ENCODE data around the gene MANSC1. TPM values are rescaled to one million over a fixed set of nuclear protein-coding genes. Genes with fewer than 3 reads are reported as not detected.

MANSC1 gene
- polyA plus RNA-seq, 1 donor from 2014 or later: 1.3 TPM

DNA sequence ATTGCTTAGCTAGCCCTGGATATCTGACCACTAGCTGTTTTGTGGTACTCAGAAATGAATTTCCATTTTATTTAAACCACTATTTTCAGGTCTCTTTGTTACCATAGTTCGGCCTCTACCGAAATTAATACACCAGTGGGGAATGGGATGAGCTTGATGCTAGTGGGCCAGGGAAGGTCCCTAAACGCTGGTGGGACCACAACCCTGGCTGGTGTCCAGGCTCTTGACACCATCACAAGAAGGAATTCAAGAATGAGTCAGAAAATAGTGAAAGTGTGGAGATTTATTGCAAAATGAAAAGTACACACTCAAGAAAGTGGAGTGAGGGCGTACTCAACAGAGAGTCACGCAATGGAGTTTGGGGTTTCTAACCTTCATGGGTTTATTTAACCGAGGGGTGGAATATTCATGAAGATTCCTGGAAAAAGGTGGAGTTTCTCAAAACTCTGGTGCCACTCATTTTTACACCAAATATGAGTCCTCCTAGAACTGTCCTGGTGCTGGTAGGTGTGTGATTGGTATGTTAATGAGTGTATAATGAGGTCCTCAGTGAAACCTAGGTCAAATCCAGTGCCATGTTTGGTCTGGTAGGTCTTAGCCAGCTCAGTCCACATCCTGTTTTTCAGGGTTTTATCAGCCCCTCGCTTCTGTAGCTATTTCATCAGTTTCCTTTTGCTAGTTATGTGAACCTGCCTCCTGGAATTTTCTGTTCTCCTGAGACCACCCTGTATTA, 44.3 kb downstream of the MANSC1 start:
- Histone ChIP-seq H3K27me3 (ENCODE audit: insufficient read depth, low read depth, low read length) (no peaks in the 10 kb centered on the region), H3K36me3 (ENCODE audit: insufficient read depth, low read length) (no peaks in the 10 kb centered on the region), H3K9me2 (ENCODE audit: insufficient read depth, low read length) (no peaks in the 10 kb centered on the region), H3K79me2 (replicated peaks; ENCODE audit: insufficient read depth, low read length) (no peaks in the 10 kb centered on the region), H2AFZ (ENCODE audit: low read depth, low read length) (no peak overlapping the region), H3K27ac (ENCODE audit: low read length) (no peak overlapping the region), H3K9me3 (ENCODE audit: low read length) (no peaks in the 10 kb centered on the region), H4K20me1 (ENCODE audit: insufficient read depth) (no peaks in the 10 kb centered on the region), H3K4me3 (ENCODE audit: low read length) (no peak overlapping the region), H3K4me2 (ENCODE audit: low read length) (no peak overlapping the region), H3F3A (ENCODE audit: insufficient read depth, low read length, poor library complexity, severe bottlenecking) (no peaks in the 10 kb centered on the region), H3K9ac (ENCODE audit: low read length) (no peak overlapping the region)
- TF ChIP-seq RAD21 (conservative IDR thresholded peaks at IDR 0.05) (no peak), TAF1 (IDR thresholded peaks at IDR 0.05; ENCODE audit: low read depth) (no peak), EP300 (conservative IDR thresholded peaks at IDR 0.05; ENCODE audit: poor library complexity, severe bottlenecking) (no peak), EZH2 (IDR thresholded peaks at IDR 0.05; ENCODE audit: borderline replicate concordance, insufficient read depth, low read length, poor library complexity, severe bottlenecking) (no peak), MXI1 (conservative IDR thresholded peaks at IDR 0.05; ENCODE audit: poor library complexity, severe bottlenecking) (no peak), REST (IDR thresholded peaks at IDR 0.05; ENCODE audit: borderline replicate concordance) (no peak), SMC3 (conservative IDR thresholded peaks at IDR 0.05; ENCODE audit: poor library complexity) (no peak), POLR2AphosphoS5 (IDR thresholded peaks at IDR 0.05) (no peak)
- TF ChIP-seq, protein P1, sequence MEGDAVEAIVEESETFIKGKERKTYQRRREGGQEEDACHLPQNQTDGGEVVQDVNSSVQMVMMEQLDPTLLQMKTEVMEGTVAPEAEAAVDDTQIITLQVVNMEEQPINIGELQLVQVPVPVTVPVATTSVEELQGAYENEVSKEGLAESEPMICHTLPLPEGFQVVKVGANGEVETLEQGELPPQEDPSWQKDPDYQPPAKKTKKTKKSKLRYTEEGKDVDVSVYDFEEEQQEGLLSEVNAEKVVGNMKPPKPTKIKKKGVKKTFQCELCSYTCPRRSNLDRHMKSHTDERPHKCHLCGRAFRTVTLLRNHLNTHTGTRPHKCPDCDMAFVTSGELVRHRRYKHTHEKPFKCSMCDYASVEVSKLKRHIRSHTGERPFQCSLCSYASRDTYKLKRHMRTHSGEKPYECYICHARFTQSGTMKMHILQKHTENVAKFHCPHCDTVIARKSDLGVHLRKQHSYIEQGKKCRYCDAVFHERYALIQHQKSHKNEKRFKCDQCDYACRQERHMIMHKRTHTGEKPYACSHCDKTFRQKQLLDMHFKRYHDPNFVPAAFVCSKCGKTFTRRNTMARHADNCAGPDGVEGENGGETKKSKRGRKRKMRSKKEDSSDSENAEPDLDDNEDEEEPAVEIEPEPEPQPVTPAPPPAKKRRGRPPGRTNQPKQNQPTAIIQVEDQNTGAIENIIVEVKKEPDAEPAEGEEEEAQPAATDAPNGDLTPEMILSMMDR (IDR thresholded peaks at IDR 0.05; ENCODE audit: poor library complexity, severe bottlenecking): no peak

DNA sequence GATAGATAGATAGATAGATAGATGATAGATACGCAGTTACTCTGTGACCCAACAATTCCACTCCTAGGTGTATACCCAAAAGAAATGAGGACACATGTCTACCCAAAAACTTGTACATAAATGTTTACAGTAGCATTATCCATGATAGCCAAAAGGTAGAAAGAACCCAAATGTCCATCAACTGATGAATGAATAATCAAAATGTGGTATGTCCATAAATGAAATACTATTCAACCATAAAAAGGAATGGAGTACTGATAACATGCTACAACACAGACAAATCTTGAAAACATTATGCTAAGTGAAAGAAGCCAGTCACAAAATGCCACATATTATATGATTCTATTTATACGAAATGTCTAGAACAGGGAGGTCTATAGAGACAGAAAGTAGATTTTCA, 47.1 kb downstream of the MANSC1 start:
- H4K20me1 ChIP-seq (ENCODE audit: insufficient read depth): no peaks in the 10 kb centered on the region
- H3K9me2 ChIP-seq (ENCODE audit: insufficient read depth, low read length): no peaks in the 10 kb centered on the region
- H3K27me3 ChIP-seq (ENCODE audit: insufficient read depth, low read depth, low read length): no peaks in the 10 kb centered on the region
- H3F3A ChIP-seq (ENCODE audit: insufficient read depth, low read length, poor library complexity, severe bottlenecking): no peaks in the 10 kb centered on the region
- H3K9ac ChIP-seq (ENCODE audit: low read length): no peak overlapping the region
- no peak overlapping the region for H2AFZ ChIP-seq (ENCODE audit: low read depth, low read length)
- H3K4me3 ChIP-seq (ENCODE audit: low read length): no peak overlapping the region
- H3K9me3 ChIP-seq (ENCODE audit: low read length): no peaks in the 10 kb centered on the region
- no peaks in the 10 kb centered on the region for H3K79me2 ChIP-seq (replicated peaks; ENCODE audit: insufficient read depth, low read length)
- no peak overlapping the region for H3K4me2 ChIP-seq (ENCODE audit: low read length)
- H3K27ac ChIP-seq (ENCODE audit: low read length): no peak overlapping the region
- H3K36me3 ChIP-seq (ENCODE audit: insufficient read depth, low read length): no peaks in the 10 kb centered on the region
- no peak for TF ChIP-seq SMC3 (conservative IDR thresholded peaks at IDR 0.05; ENCODE audit: poor library complexity)
- no peak for TF ChIP-seq EP300 (conservative IDR thresholded peaks at IDR 0.05; ENCODE audit: poor library complexity, severe bottlenecking)
- no peak for TF ChIP-seq MXI1 (conservative IDR thresholded peaks at IDR 0.05; ENCODE audit: poor library complexity, severe bottlenecking)
- TF ChIP-seq EZH2 (IDR thresholded peaks at IDR 0.05; ENCODE audit: borderline replicate concordance, insufficient read depth, low read length, poor library complexity, severe bottlenecking): no peak
- no peak for TF ChIP-seq TAF1 (IDR thresholded peaks at IDR 0.05; ENCODE audit: low read depth)
- no peak for TF ChIP-seq POLR2AphosphoS5 (IDR thresholded peaks at IDR 0.05)
- no peak for TF ChIP-seq REST (IDR thresholded peaks at IDR 0.05; ENCODE audit: borderline replicate concordance)
- no peak for TF ChIP-seq RAD21 (conservative IDR thresholded peaks at IDR 0.05)
- TF ChIP-seq, protein P1 (IDR thresholded peaks at IDR 0.05; ENCODE audit: poor library complexity, severe bottlenecking): no peak
